HG03103 (cell line): Measurements from ENCODE around the gene FRMD4B.
A peak's percentile ranks its signal among the peaks of the same experiment; 100 is the strongest.
"Not testable (repeated sequence)": the region's sequence is repeated elsewhere in the genome, so short reads cannot be mapped to it uniquely, and the experiment has no call there.

ENCODE experiments used
- ATAC-seq: cut with Tn5 transposase; IDR thresholded peaks from one replicate; pipeline ENCODE4 v1.9.1; 2021; ENCODE audit warnings: low read depth; ENCODE audit not compliant: unreplicated experiment

The FRMD4B gene

GRCh38 chr3:69252141-69252540 is 133.7 kb downstream of the FRMD4B start:
- ATAC-seq: no peak

- ATAC-seq: no peak
Observed at GRCh38 chr3:69251078-69251805, 134.6 kb downstream of the FRMD4B start.

GRCh38 chr3:69250014-69250413 is 135.9 kb downstream of the FRMD4B start:
- no peak for ATAC-seq

- no peak for ATAC-seq
Observed at GRCh38 chr3:69249001-69249400, 136.9 kb downstream of the FRMD4B start.

- ATAC-seq: no peak
Observed at GRCh38 chr3:69248436-69248835, 137.5 kb downstream of the FRMD4B start.

GRCh38 chr3:69246612-69247011 is 139.3 kb downstream of the FRMD4B start:
- no peak for ATAC-seq

GRCh38 chr3:69244039-69244438 is 141.8 kb downstream of the FRMD4B start:
- no peak for ATAC-seq

GRCh38 chr3:69241769-69242168 is 144.1 kb downstream of the FRMD4B start:
- ATAC-seq: no peak

- peak; percentile 53 for ATAC-seq
Observed at GRCh38 chr3:69240651-69241568, 145.0 kb downstream of the FRMD4B start.

GRCh38 chr3:69239063-69239462 is 146.8 kb downstream of the FRMD4B start:
- ATAC-seq: no peak

GRCh38 chr3:69236812-69237707 is 148.8 kb downstream of the FRMD4B start:
- ATAC-seq: no peak

GRCh38 chr3:69235882-69236281 is 150.0 kb downstream of the FRMD4B start:
- ATAC-seq: no peak

GRCh38 chr3:69235227-69235626 is 150.7 kb downstream of the FRMD4B start:
- not testable (repeated sequence) for ATAC-seq

- no peak for ATAC-seq
Observed at GRCh38 chr3:69232482-69232881, 153.4 kb downstream of the FRMD4B start.

- no peak for ATAC-seq
Observed at GRCh38 chr3:69231929-69232440, 153.9 kb downstream of the FRMD4B start.

GRCh38 chr3:69226071-69226470 is 159.8 kb downstream of the FRMD4B start:
- no peak for ATAC-seq

GRCh38 chr3:69219101-69219708 is 166.7 kb downstream of the FRMD4B start:
- no peak for ATAC-seq

GRCh38 chr3:69218079-69218478 is 167.8 kb downstream of the FRMD4B start:
- no peak for ATAC-seq

- no peak for ATAC-seq
Observed at GRCh38 chr3:69216981-69217380, 168.9 kb downstream of the FRMD4B start.

- no peak for ATAC-seq
Observed at GRCh38 chr3:69214241-69214640, 171.6 kb downstream of the FRMD4B start.
